Suprapubic skin (tissue), 3 donors: Measurements from ENCODE around the gene XCR1.

ENCODE experiments used
- CTCF ChIP-seq, 2 donors: fragments of 200-600 bp in 1 of 2; fragments of 450-650 bp in 1 of 2; sonication (generic) in 1 of 2; IDR thresholded peaks; one replicate each; pipeline ENCODE4 v1.5.1; 2016 to 2019; ENCODE audit warnings: antibody characterized with exemption in 2 of 2, mild to moderate bottlenecking in 1 of 2, moderate library complexity in 1 of 2
- POLR2A ChIP-seq, 2 donors: fragments of 450-650 bp; IDR thresholded peaks; one replicate each; pipeline ENCODE4 v1.6.1; 2017; ENCODE audit warnings: antibody characterized with exemption in 2 of 2, mild to moderate bottlenecking in 2 of 2, moderate library complexity in 2 of 2

GRCh38 chr3:45987368-45988291, 39.7 kb downstream of the XCR1 start:
- TF ChIP-seq CTCF (IDR thresholded peaks at IDR 0.05), result no peak
- no peak for TF ChIP-seq POLR2A (IDR thresholded peaks at IDR 0.05)
